HG03066 (cell line): ENCODE results near the gene MKRN3.
"Not testable (repeated sequence)": the region's sequence is repeated elsewhere in the genome, so short reads cannot be mapped to it uniquely, and the experiment has no call there.

Experiments
- ATAC-seq: cut with Tn5 transposase; IDR thresholded peaks from one replicate; pipeline ENCODE4 v1.9.1; 2021; ENCODE audit warnings: low read depth; ENCODE audit not compliant: unreplicated experiment

Gene MKRN3

DNA sequence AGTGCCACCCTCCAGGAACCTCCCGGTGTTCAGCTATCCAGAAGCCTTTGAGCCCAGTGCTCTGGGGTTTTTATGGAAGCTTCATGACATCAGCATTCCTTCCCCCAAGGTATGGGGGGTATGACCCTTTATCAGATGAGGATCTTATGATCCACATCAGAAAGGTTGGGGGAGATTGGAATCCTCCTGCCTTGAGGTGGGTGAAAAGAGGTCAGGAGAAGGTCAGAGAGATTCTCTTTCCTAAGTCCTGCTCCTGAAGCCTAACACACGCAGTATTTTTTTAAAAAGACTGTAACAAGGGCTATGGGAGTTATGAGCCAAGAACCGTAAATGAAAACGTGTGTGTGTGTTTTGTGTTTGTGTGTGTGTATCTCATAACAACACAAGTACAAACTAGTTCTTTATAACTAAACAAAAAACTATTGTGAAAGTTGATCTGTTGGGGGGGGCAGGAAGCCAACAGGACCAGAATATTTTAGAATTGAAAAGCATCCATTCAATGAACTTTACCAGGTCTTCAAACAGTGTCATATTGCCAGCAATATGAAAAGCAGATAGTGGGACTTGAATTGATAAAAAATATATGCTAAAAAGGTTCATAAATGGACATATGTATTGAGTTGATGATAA, 13.2 kb downstream of the MKRN3 start:
- ATAC-seq = no peak

DNA sequence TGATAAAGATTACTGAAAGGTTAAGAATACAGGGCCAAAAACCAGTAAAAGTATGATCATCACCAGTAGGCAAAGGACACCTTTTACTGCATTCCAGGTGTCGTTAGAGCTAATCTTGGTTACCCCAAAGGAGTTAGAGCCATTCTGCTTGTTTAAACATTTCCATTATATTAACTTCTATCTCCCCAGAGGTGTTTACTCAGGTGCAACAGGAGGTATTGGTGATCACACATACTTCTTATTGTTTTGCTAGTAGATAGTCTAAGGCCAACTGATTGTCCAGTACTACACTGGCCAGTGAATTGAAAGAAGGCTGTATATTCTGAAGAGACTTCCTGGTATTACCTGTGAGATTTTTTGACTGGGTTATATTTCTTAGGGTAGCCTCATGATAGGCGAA, 22.8 kb downstream of the MKRN3 start:
- no peak for ATAC-seq

GRCh38 chr15:23589012-23589411, 23.5 kb downstream of the MKRN3 start:
- ATAC-seq = no peak

GRCh38 chr15:23594252-23594770, 28.8 kb downstream of the MKRN3 start:
- ATAC-seq = no peak

- no peak for ATAC-seq
Observed at GRCh38 chr15:23595368-23595767, 29.9 kb downstream of the MKRN3 start.

- ATAC-seq = no peak
Observed at GRCh38 chr15:23596736-23597135, 31.3 kb downstream of the MKRN3 start.

DNA sequence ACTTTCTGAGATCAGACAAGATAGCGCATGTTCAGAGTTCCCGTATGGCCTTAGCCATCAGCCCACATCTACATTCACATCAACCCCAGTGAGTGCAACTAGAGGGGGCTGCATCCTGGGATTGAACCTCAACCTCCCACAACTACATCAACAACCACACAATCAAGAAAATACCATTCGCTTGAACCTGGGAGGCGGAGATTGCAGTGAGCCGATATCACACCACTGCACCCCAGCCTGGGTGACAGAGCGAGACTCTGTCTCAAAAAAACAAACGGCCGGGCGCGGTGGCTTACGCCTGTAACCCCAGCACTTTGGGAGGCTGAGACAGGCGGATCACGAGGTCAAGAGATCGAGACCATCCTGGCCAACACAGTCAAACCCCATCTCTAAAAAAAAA, 31.8 kb downstream of the MKRN3 start:
- ATAC-seq = not testable (repeated sequence)

DNA sequence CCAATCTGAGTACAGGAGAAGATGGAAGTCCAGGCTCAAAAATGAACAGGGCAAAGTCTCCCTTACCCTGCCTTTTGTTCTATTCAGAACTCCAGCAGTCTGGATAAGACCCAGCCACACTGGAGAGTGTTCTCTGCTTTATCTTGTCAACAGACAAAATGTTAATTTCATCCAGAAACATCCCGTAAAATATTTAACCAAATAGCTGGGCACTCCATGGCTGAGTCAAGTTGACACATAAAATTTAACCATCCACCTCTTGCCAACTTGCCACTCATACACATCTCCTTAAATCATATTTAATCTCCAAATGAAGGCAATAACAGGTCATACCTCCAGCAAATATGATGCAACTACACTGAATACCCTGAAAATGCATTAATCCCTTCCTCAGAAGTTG, 33.6 kb downstream of the MKRN3 start:
- ATAC-seq = no peak

DNA sequence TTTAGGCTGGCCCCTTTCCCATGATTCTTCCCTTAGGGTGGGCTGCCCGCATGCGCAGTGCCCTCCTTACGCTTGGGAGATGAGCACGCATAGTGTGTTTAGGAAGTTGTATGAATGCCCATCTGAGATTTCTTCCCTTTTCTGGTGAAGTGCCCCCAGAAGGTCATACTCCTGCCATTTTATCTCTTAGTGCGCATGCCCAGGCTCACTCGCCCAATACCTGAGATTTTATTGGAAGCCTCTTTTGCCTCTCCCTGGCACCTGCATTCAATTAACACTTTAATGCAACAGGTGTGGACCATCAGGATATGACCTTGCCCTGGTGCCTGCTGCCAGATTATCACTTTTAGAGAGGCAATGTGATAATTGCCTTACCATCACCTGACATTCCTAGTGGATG, 36.6 kb downstream of the MKRN3 start:
- no peak for ATAC-seq

DNA sequence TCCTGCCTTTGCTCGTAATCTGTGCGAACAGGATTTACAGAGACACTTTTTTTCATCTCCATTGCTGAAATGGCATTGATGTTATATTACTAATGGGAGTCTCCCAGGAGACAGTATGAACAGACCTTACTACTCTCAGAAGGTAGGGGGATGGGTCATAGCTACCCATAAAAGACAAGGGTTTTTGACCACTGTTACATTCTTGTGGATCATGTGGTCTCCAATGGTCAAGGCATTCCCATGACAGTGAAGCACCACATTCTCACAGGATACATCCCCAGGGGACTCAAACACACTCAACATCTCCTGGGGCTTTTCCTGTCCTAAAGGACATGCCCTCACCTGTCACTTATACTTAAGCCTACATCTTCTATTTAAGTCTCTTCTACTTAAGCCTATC, 40.8 kb downstream of the MKRN3 start:
- ATAC-seq = no peak

DNA sequence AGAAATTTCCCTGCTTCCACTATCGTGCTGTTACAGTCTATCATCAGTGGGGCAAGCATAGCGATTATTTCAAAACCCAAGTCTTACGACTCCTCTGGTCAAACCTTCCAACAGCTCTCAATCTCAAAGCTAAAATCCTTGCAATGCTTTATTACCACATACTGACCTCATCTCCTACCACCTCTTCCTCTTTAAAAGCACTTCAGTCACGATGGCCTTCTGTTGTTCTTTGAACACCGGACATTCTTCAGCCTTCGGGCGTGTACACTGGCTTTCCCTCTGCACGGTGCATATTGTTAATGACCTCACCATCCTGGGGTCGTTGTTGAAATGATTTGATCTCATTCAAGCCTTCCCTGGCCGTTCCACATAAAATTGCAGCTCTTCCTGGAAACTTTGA, 51.1 kb downstream of the MKRN3 start:
- no peak for ATAC-seq
